ENCODE data around the gene SLC4A11. TPM values are rescaled to one million over a fixed set of nuclear protein-coding genes. Genes with fewer than 3 reads are reported as not detected.
A peak's percentile ranks its signal among the peaks of the same experiment; 100 is the strongest.

The SLC4A11 gene
- total RNA-seq, 2 donors from 2014 or later = 3.8 to 12.4 TPM

DNA sequence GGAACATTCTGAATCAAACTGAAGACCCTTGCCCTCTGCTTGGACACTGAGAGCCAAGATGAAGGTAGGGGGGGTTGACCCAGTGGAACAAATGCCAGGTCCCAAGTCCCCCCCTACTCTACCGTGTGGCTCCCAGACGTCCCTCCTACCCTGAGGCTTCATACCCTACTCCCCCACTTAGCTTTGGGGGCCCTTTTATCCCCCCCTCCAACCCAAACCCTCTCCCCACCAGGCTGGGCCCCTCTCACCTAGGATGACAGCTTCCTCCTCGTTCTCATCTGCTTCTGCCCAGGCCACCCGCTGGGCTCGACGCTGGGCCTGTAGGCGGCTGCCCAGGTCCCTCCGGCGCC lies 36.0 kb downstream of the SLC4A11 start:
- Mint-ChIP-seq H3K4me3 (peak overlapping the region; percentile 94), H3K27me3 (ENCODE audit: insufficient read depth) (no peaks in the 10 kb centered on the region), H3K36me3 (ENCODE audit: low read depth) (peaks cover 34% of the 10 kb centered on the region), H3K27ac (no peak overlapping the region), H3K4me1 (peaks cover 6% of the 10 kb centered on the region), H3K9me3 (no peaks in the 10 kb centered on the region)
- H3K27ac ChIP-seq (ENCODE audit: low read depth, low read length) = no peak overlapping the region
- peaks cover 32% of the 10 kb centered on the region for H3K36me3 ChIP-seq (ENCODE audit: control insufficient read depth, insufficient read depth, low read length)
- no peaks in the 10 kb centered on the region for H3K4me1 ChIP-seq (ENCODE audit: control insufficient read depth, insufficient read depth, low read length)
- no peaks in the 10 kb centered on the region for H3K27me3 ChIP-seq (ENCODE audit: control insufficient read depth, insufficient read depth, low read length, poor library complexity, severe bottlenecking)
- H3K9me3 ChIP-seq (ENCODE audit: control insufficient read depth, low read length) = no peaks in the 10 kb centered on the region
- no peak for DNase-seq
- TF ChIP-seq, protein P1, sequence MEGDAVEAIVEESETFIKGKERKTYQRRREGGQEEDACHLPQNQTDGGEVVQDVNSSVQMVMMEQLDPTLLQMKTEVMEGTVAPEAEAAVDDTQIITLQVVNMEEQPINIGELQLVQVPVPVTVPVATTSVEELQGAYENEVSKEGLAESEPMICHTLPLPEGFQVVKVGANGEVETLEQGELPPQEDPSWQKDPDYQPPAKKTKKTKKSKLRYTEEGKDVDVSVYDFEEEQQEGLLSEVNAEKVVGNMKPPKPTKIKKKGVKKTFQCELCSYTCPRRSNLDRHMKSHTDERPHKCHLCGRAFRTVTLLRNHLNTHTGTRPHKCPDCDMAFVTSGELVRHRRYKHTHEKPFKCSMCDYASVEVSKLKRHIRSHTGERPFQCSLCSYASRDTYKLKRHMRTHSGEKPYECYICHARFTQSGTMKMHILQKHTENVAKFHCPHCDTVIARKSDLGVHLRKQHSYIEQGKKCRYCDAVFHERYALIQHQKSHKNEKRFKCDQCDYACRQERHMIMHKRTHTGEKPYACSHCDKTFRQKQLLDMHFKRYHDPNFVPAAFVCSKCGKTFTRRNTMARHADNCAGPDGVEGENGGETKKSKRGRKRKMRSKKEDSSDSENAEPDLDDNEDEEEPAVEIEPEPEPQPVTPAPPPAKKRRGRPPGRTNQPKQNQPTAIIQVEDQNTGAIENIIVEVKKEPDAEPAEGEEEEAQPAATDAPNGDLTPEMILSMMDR (conservative IDR thresholded peaks at IDR 0.05) = no peak
- H3K9ac ChIP-seq (ENCODE audit: extremely low read depth, low read length, poor library complexity, severe bottlenecking) = no peak overlapping the region
- 66 to 80% methylated on average over 1 to 9 of the region's 9 CpGs for WGBS, 2 experiments (ENCODE audit: insufficient coverage in 1 of 2, insufficient read length in 1 of 2)
- peak overlapping the region; percentile 95 for H3K4me3 ChIP-seq (ENCODE audit: low read length)

- H3K27me3 Mint-ChIP-seq (ENCODE audit: insufficient read depth) = no peaks in the 10 kb centered on the region
- no peak overlapping the region for H3K27ac Mint-ChIP-seq
- whole genome bisulfite sequencing, 2 experiments (ENCODE audit: insufficient coverage in 1 of 2, insufficient read length in 1 of 2) = 94% methylated on average over 16 to 27 of the region's 27 CpGs
These were observed 38.8 kb downstream of the SLC4A11 start for GRCh38 chr20:3199976-3200755.

GRCh38 chr20:3199206-3199605 lies 39.8 kb downstream of the SLC4A11 start:
- H3K27ac Mint-ChIP-seq = no peak overlapping the region
- TF ChIP-seq, protein P1 (conservative IDR thresholded peaks at IDR 0.05) = no peak
- peaks cover 55% of the 10 kb centered on the region for H3K36me3 ChIP-seq (ENCODE audit: control insufficient read depth, insufficient read depth, low read length)
- no peak overlapping the region for H3K4me3 ChIP-seq (ENCODE audit: low read length)
- no peaks in the 10 kb centered on the region for H3K9me3 ChIP-seq (ENCODE audit: control insufficient read depth, low read length)
- H3K4me3 Mint-ChIP-seq = no peak overlapping the region
- 33 to 71% methylated on average over 1 to 2 of the region's 2 CpGs for WGBS, 2 experiments (ENCODE audit: insufficient coverage in 1 of 2, insufficient read length in 1 of 2)
- no peaks in the 10 kb centered on the region for H3K27me3 Mint-ChIP-seq (ENCODE audit: insufficient read depth)
- H3K4me1 Mint-ChIP-seq = peaks cover 6% of the 10 kb centered on the region
- no peak for DNase-seq
- no peaks in the 10 kb centered on the region for H3K9me3 Mint-ChIP-seq
- H3K27ac ChIP-seq (ENCODE audit: low read depth, low read length) = no peak overlapping the region
- no peak overlapping the region for H3K9ac ChIP-seq (ENCODE audit: extremely low read depth, low read length, poor library complexity, severe bottlenecking)
- H3K36me3 Mint-ChIP-seq (ENCODE audit: low read depth) = peaks cover 58% of the 10 kb centered on the region
- H3K27me3 ChIP-seq (ENCODE audit: control insufficient read depth, insufficient read depth, low read length, poor library complexity, severe bottlenecking) = no peaks in the 10 kb centered on the region
- H3K4me1 ChIP-seq (ENCODE audit: control insufficient read depth, insufficient read depth, low read length) = no peaks in the 10 kb centered on the region

More at GRCh38 chr20:3199976-3200755, 38.8 kb downstream of the SLC4A11 start:
- Histone ChIP-seq H3K4me1 (ENCODE audit: control insufficient read depth, insufficient read depth, low read length) (no peaks in the 10 kb centered on the region), H3K27me3 (ENCODE audit: control insufficient read depth, insufficient read depth, low read length, poor library complexity, severe bottlenecking) (no peaks in the 10 kb centered on the region), H3K4me3 (ENCODE audit: low read length) (no peak overlapping the region), H3K9me3 (ENCODE audit: control insufficient read depth, low read length) (no peaks in the 10 kb centered on the region), H3K27ac (ENCODE audit: low read depth, low read length) (no peak overlapping the region), H3K36me3 (ENCODE audit: control insufficient read depth, insufficient read depth, low read length) (peaks cover 50% of the 10 kb centered on the region), H3K9ac (ENCODE audit: extremely low read depth, low read length, poor library complexity, severe bottlenecking) (no peak overlapping the region)
- no peak overlapping the region for H3K4me3 Mint-ChIP-seq
- TF ChIP-seq, protein P1 (conservative IDR thresholded peaks at IDR 0.05) = no peak
- H3K9me3 Mint-ChIP-seq = no peaks in the 10 kb centered on the region
- no peak for DNase-seq
- H3K4me1 Mint-ChIP-seq = peaks cover 6% of the 10 kb centered on the region
- H3K36me3 Mint-ChIP-seq (ENCODE audit: low read depth) = peaks cover 56% of the 10 kb centered on the region

All from endodermal cell (in vitro differentiated cells).